Heart right ventricle (tissue), 16 donors: ENCODE data around the gene JAK3. TPM values are rescaled to one million over a fixed set of nuclear protein-coding genes. Genes with fewer than 3 reads are reported as not detected.
"Not testable (repeated sequence)": the region's sequence is repeated elsewhere in the genome, so short reads cannot be mapped to it uniquely, and the experiment has no call there.

Source experiments
- ATAC-seq, 8 donors: fragments of 200-7000 bp; cut with Tn5 transposase; one replicate each; pipeline ENCODE4 v1.9.1; 2020; ENCODE audit warnings: mild to moderate bottlenecking in 8 of 8, moderate library complexity in 8 of 8, moderate number of reproducible peaks in 1 of 8
- DNase-seq, 2 donors: peaks; one replicate each; pipeline ENCODE4 v3.0.0-alpha.2; 2020
- H3K27ac ChIP-seq, 10 donors: fragments of 200-600 bp; sonication (generic) in 2 of 10; one replicate each; pipeline versions ENCODE4 v1.5.0 to v1.8.0; 2020 to 2022; ENCODE audit warnings: mild to moderate bottlenecking in 3 of 10
- H3K27me3 ChIP-seq, 7 donors: fragments of 200-600 bp; one replicate each; pipeline ENCODE4 v1.8.0; 2021 to 2022; ENCODE audit warnings: mild to moderate bottlenecking in 2 of 7
- H3K36me3 ChIP-seq, 9 donors: fragments of 200-600 bp; sonication (generic) in 1 of 9; one replicate each; pipeline versions ENCODE4 v1.5.0 to v1.8.0; 2020 to 2022; ENCODE audit warnings: mild to moderate bottlenecking in 2 of 9
- H3K4me1 ChIP-seq, 9 donors: fragments of 200-600 bp; sonication (generic) in 1 of 9; one replicate each; pipeline versions ENCODE4 v1.5.0 to v1.8.0; 2020 to 2022; ENCODE audit warnings: mild to moderate bottlenecking in 4 of 9
- H3K4me3 ChIP-seq, 10 donors: fragments of 200-600 bp; sonication (generic) in 2 of 10; one replicate each; pipeline versions ENCODE4 v1.5.0 to v1.8.0; 2020 to 2022; ENCODE audit warnings: mild to moderate bottlenecking in 7 of 10, moderate library complexity in 2 of 10
- H3K9me3 ChIP-seq, 11 donors: fragments of 200-600 bp in 10 of 11; sonication (generic) in 2 of 11; one replicate each; pipeline versions ENCODE4 v1.5.0 to v1.8.0; 2013 to 2022; ENCODE audit warnings: mild to moderate bottlenecking in 2 of 11, control low read depth in 1 of 11, moderate library complexity in 1 of 11
- CTCF ChIP-seq, 9 donors: fragments of 200-600 bp; sonication (generic) in 2 of 9; IDR thresholded peaks; one replicate each; pipeline versions ENCODE4 v1.5.0 to v1.8.0; 2021 to 2022; ENCODE audit warnings: antibody characterized with exemption in 9 of 9, mild to moderate bottlenecking in 5 of 9, moderate library complexity in 1 of 9
- WGBS, 2 donors: extraction: QIAGEN DNeasy Blood & Tissue Kit; methylation state at CpG; one replicate each; pipeline ENCODE4 v1.1.7; 2013; ENCODE audit warnings: inconsistent platforms in 1 of 2; 5-methylcytosine and 5-hydroxymethylcytosine counted together
- intact Hi-C, 10 donors: fragments of 100-400 bp; cut with DNase I; formaldehyde crosslinking; loops; one replicate each; pipeline versions ENCODE4 v1.11.1 to v1.14.2; 2022
- polyA plus RNA-seq, 2 donors: library from polyadenylated mRNA; stranded (reverse); fragments of 200-250 nt; gene quantifications; one replicate each; pipeline ENCODE4 v1.2.3, GENCODE V29; 2013
- total RNA-seq, 10 donors: library from RNA; stranded (reverse); fragmentation: NEBNext Ultra II Directional in 3 of 10; extraction: Animal tissue kit (Norgen Biotek cat#: 25700) in 3 of 10; gene quantifications; one replicate each; pipeline versions ENCODE4 v1.2.1 to v1.2.4, GENCODE V29; 2021 to 2023
- donor health status: Arrhythmogenic right ventricular cardiomyopathy.
- donor health status: ischemic (EF 13 %, LVEDD 7.1; RV severe dilation, severe dysfunction).
- donor health status: healthy with polysubstance abuse.
- donor health status: DM: no; HTN: yes; CAD: no.
- donor health status: DM: no; HTN: no; CAD: no.
- donor health status: ischemic (EF 25% LVEDD 6.9; RV normal size, moderate dysfunction).
- donor health status: ischemic (EF 25% LVEDD 5.7; RV mildly dilated, moderate dysfunction).
- donor health status: healthy.
- donor health status: DM: yes; HTN: yes; CAD: no.
- donor health status: Ischemic cardiomyopathy.
- donor health status: ischemic (EF 35%, LVEDD 5.7; RV mildly dilated, moderate dysfunction).
- donor health status: nonischemic (EF 11% LVEDD 7.7; RV severe dilation, severe dysfunction).
- donor health status: DM: yes; HTN: yes; CAD: no.
- donor health status: PGD.
- donor health status: ischemic (EF 29% LVEDD 5.4; RV normal size, mild dysfunction).
- donor health status: nonischemic (EF 23%, LVEDD 6.1; RV moderate dilation, normal function).

JAK3 gene
- total and polyA plus RNA-seq, 12 donors = 0.59 to 16.9 (median 1.6) TPM

GRCh38 chr19:17778968-17779929, 68.5 kb downstream of the JAK3 start:
- peak in 1 of 2 donors; percentile 36 for DNase-seq
- ATAC-seq = peak in 5 of 8 donors; percentile 19 to 34 (median 29)
- Histone ChIP-seq H3K27ac (no peak overlapping the region), H3K9me3 (peaks cover 0 to 4% (median 0%) of the 10 kb centered on the region in 11 donors), H3K36me3 (no peaks in the 10 kb centered on the region), H3K4me1 (peaks cover 0 to 12% (median 5%) of the 10 kb centered on the region in 9 donors), H3K4me3 (peak overlapping the region in 1 of 10 donors; percentile 31), H3K27me3 (peaks cover 10 to 75% (median 50%) of the 10 kb centered on the region in 7 donors)
- WGBS, 2 donors = 16% methylated on average over 24 to 25 of the region's 25 CpGs
- intact Hi-C loops = loop anchor here in 4 of 10 donors (5.0 to 10.0 kb wide), 5 partner anchors 62 to 324 kb away; partner anchors contain the start of gene MAP1S (in 1 of the 4)
- TF ChIP-seq CTCF (IDR thresholded peaks at IDR 0.05) = no peak

- WGBS, 2 donors = 1 to 6% methylated on average over 37 of the region's 37 CpGs
- Histone ChIP-seq H3K4me3 (peak overlapping the region in 1 of 10 donors; percentile 31), H3K36me3 (no peaks in the 10 kb centered on the region), H3K4me1 (peaks cover 0 to 10% (median 5%) of the 10 kb centered on the region in 9 donors), H3K27ac (no peak overlapping the region), H3K9me3 (peaks cover 0 to 4% (median 0%) of the 10 kb centered on the region in 11 donors), H3K27me3 (peaks cover 10 to 77% (median 50%) of the 10 kb centered on the region in 7 donors)
- ATAC-seq (peak in 7 of 8 donors; percentile 37 to 73 (median 49)), DNase-seq (peak in 1 of 2 donors; percentile 54)
- intact Hi-C loops = loop anchor here in 4 of 10 donors (5.0 to 10.0 kb wide), 5 partner anchors 61 to 324 kb away; partner anchors contain the start of gene MAP1S (in 1 of the 4)
- TF ChIP-seq CTCF (IDR thresholded peaks at IDR 0.05) = no peak
Measured at GRCh38 chr19:17778251-17778967, 69.4 kb downstream of the JAK3 start.

- peaks cover 10 to 77% (median 50%) of the 10 kb centered on the region in 7 donors for H3K27me3 ChIP-seq
- H3K4me1 ChIP-seq, H3K27ac ChIP-seq, H3K9me3 ChIP-seq, H3K36me3 ChIP-seq, DNase-seq, H3K4me3 ChIP-seq, ATAC-seq: not testable (repeated sequence)
- intact Hi-C loops = loop anchor here in 4 of 10 donors (5.0 to 10.0 kb wide), 5 partner anchors 61 to 323 kb away; partner anchors contain the start of gene MAP1S (in 1 of the 4)
- 77 to 78% methylated on average over 10 of the region's 10 CpGs for WGBS, 2 donors
Measured at GRCh38 chr19:17777840-17778239, 69.9 kb downstream of the JAK3 start.

- WGBS, 2 donors = 69 to 70% methylated on average over 27 of the region's 27 CpGs
- Histone ChIP-seq H3K4me1 (peaks cover 0 to 10% (median 5%) of the 10 kb centered on the region in 9 donors), H3K27me3 (peaks cover 10 to 69% (median 46%) of the 10 kb centered on the region in 7 donors), H3K4me3 (no peak overlapping the region), H3K27ac (no peak overlapping the region), H3K9me3 (no peaks in the 10 kb centered on the region), H3K36me3 (peaks cover 0 to 7% (median 0%) of the 10 kb centered on the region in 9 donors)
- ATAC-seq (peak in 1 of 8 donors; percentile 5), DNase-seq (no peak)
- no peak for TF ChIP-seq CTCF (IDR thresholded peaks at IDR 0.05)
- intact Hi-C loops = loop anchor here in 4 of 10 donors (5.0 to 10.0 kb wide), 5 partner anchors 59 to 321 kb away; partner anchors contain the start of gene MAP1S (in 1 of the 4)
Measured at GRCh38 chr19:17775991-17776803, 71.6 kb downstream of the JAK3 start.
